A549 (cell line): ENCODE results near the gene IQCE. TPM values are rescaled to one million over a fixed set of nuclear protein-coding genes. Genes with fewer than 3 reads are reported as not detected.
A peak's percentile ranks its signal among the peaks of the same experiment; 100 is the strongest.

Source experiments
- ATAC-seq, 2 experiments: fragments of 200-7000 bp in 1 of 2; fragments of >200 bp in 1 of 2; cut with Nextera tagmentation in 1 of 2; cut with Tn5 transposase in 1 of 2; 3 replicates each; pipeline versions ENCODE4 v1.8.0 to v1.9.1; 2018 to 2020; ENCODE audit warnings: mild to moderate bottlenecking in 1 of 2, moderate library complexity in 1 of 2
- CTCF ChIA-PET: fragments of 300-600 bp; sonication (Branson Sonifier 250); formaldehyde crosslinking; extraction: SDS; loops from one replicate; lab custom pipeline; 2021; ENCODE audit warnings: antibody characterized with exemption, inconsistent platforms; lab: Yijun Ruan, JAX
- POLR2A ChIA-PET: fragments of 350-600 bp; formaldehyde crosslinking; extraction: SDS; loops from one replicate; lab custom pipeline; 2021; ENCODE audit warnings: antibody characterized with exemption, inconsistent platforms; lab: Yijun Ruan, JAX
- DNase-seq, 2 experiments: peaks; one replicate each; pipeline versions ENCODE4 v3.0.0 to v3.0.0-alpha.2; 2011 to 2016; ENCODE audit warnings: low read depth in 1 of 2, low spot score in 1 of 2
- FAIRE-seq: peaks from 2 replicates; lab custom pipeline; 2011; peaks lifted over from hg19 to GRCh38; lab: Jason Lieb, UNC
- H3K27ac ChIP-seq, 2 experiments: fragments of >200 bp; sonication (Bioruptor Twin); formaldehyde crosslinking; 3 replicates each; pipeline ENCODE4 v1.5.1; 2016 to 2017
- H3K4me1 ChIP-seq: fragments of >200 bp; sonication (Bioruptor Twin); formaldehyde crosslinking; 3 replicates; pipeline ENCODE4 v1.6.1; 2016
- H3K4me2 ChIP-seq: fragments of >200 bp; sonication (Bioruptor Twin); formaldehyde crosslinking; 3 replicates; pipeline ENCODE4 v1.6.1; 2016
- H3K4me3 ChIP-seq: fragments of >200 bp; sonication (Bioruptor Twin); formaldehyde crosslinking; 3 replicates; pipeline ENCODE4 v1.5.1; 2016
- H3K9me3 ChIP-seq: fragments of >200 bp; sonication (Bioruptor Twin); formaldehyde crosslinking; 3 replicates; pipeline ENCODE4 v1.6.1; 2016
- CBX2 ChIP-seq: fragments of 200-600 bp; sonication (generic); IDR thresholded peaks from 2 replicates; pipeline ENCODE4 v1.6.1; 2016; ENCODE audit warnings: low read depth, mild to moderate bottlenecking, borderline replicate concordance
- EP300 ChIP-seq, 2 experiments: fragments of >200 bp; sonication (Bioruptor Twin); formaldehyde crosslinking; IDR thresholded peaks; 2 replicates in 1 of 2; 3 replicates in 1 of 2; pipeline ENCODE4 v1.6.1; 2016 to 2017
- HEYL ChIP-seq: fragments of 250-450 bp; sonication (Bioruptor Pico); IDR thresholded peaks from 2 replicates; pipeline ENCODE4 v1.8.0; 2021; ENCODE audit warnings: mild to moderate bottlenecking, moderate library complexity
- HOXB5 ChIP-seq: fragments of 250-450 bp; sonication (Bioruptor Pico); IDR thresholded peaks from 2 replicates; pipeline ENCODE4 v1.5.0; 2020; ENCODE audit warnings: mild to moderate bottlenecking, moderate library complexity
- JUN ChIP-seq, 2 experiments: fragments of >200 bp; sonication (Bioruptor Twin); formaldehyde crosslinking; IDR thresholded peaks; 2 replicates in 1 of 2; 3 replicates in 1 of 2; pipeline ENCODE4 v1.6.1; 2016 to 2017
- JUNB ChIP-seq: fragments of >200 bp; sonication (Bioruptor Twin); formaldehyde crosslinking; IDR thresholded peaks from 2 replicates; pipeline ENCODE4 v1.6.1; 2016
- KDM1A ChIP-seq: fragments of 200-600 bp; sonication (generic); IDR thresholded peaks from 2 replicates; pipeline ENCODE4 v1.6.1; 2016; ENCODE audit warnings: low read depth, mild to moderate bottlenecking
- NPAS2 ChIP-seq: fragments of 250-450 bp; sonication (Bioruptor Pico); IDR thresholded peaks from 2 replicates; pipeline ENCODE4 v1.8.0; 2022; ENCODE audit warnings: mild to moderate bottlenecking, moderate library complexity, borderline replicate concordance
- POLR2A ChIP-seq: IDR thresholded peaks from 2 replicates; pipeline ENCODE4 v1.6.1; 2012; ENCODE audit warnings: mild to moderate bottlenecking, low read length
- POLR2AphosphoS2 ChIP-seq: conservative IDR thresholded peaks from 2 replicates; pipeline ENCODE4 v1.6.1; 2012; ENCODE audit warnings: low read length, improper control_type of control experiment, inconsistent platforms
- RCOR1 ChIP-seq: fragments of 150-350 bp; IDR thresholded peaks from 2 replicates; pipeline ENCODE4 v1.6.1; 2014; ENCODE audit warnings: antibody characterized with exemption, low read length, low read depth
- REST ChIP-seq: fragments of 200-600 bp; sonication (generic); IDR thresholded peaks from 2 replicates; pipeline ENCODE4 v1.6.1; 2016; ENCODE audit warnings: antibody characterized with exemption, mild to moderate bottlenecking, moderate library complexity
- RFX5 ChIP-seq: fragments of 450-650 bp; IDR thresholded peaks from 2 replicates; pipeline ENCODE4 v1.7.1; 2014; ENCODE audit warnings: antibody characterized with exemption, mild to moderate bottlenecking, moderate library complexity
- SREBF2 ChIP-seq: fragments of 450-650 bp; IDR thresholded peaks from 2 replicates; pipeline ENCODE4 v1.6.1; 2014; ENCODE audit warnings: mild to moderate bottlenecking, moderate library complexity
- TP53 ChIP-seq: fragments of 250-450 bp; sonication (Bioruptor Pico); IDR thresholded peaks from 2 replicates; pipeline ENCODE4 v1.5.0; 2021; ENCODE audit warnings: mild to moderate bottlenecking, moderate library complexity
- ZNF302 ChIP-seq: fragments of 250-450 bp; sonication (Bioruptor Pico); IDR thresholded peaks from 2 replicates; pipeline ENCODE4 v1.9.0; 2021; ENCODE audit warnings: inconsistent platforms, mild to moderate bottlenecking, moderate library complexity
- WGBS: methylation state at CpG from one replicate; pipeline ENCODE4 v1.1.6; 2017; ENCODE audit errors: missing lambda C conversion rate; 5-methylcytosine and 5-hydroxymethylcytosine counted together
- polyA plus RNA-seq, 4 experiments: library from polyadenylated mRNA; depleted of rRNA in 3 of 4; stranded (reverse); fragments of >200 nt; fragmentation: RNase III in 1 of 4; extraction: RNeasy Plus Mini Kit Qiagen cat#74134 plus additional on column Dnase treatment in 1 of 4; gene quantifications; 2 replicates in 3 of 4; 3 replicates in 1 of 4; pipeline ENCODE4 v1.2.3, GENCODE V29; 2011 to 2017

Gene IQCE
- polyA plus RNA-seq, 2 of the 4 experiments (the other 2 are of a cell fraction) = 10.6 to 13.0 TPM

- DNase-seq (no peak), FAIRE-seq (no peak), ATAC-seq (no peak)
- 83% methylated on average over 21 of the region's 22 CpGs for WGBS
- ChIA-PET POLR2A (no interaction called here), CTCF (interaction anchor here (0.6 to 2.3 kb wide), 4 partner anchors 35 to 185 kb away, joined by 4 to 10 read pairs (median 4); no protein-coding TSS in a partner anchor)
- Histone ChIP-seq H3K4me3 (no peak overlapping the region), H3K27ac (no peak overlapping the region), H3K9me3 (no peaks in the 10 kb centered on the region), H3K4me1 (peaks cover 32% of the 10 kb centered on the region), H3K4me2 (no peak overlapping the region)
- TF ChIP-seq KDM1A = peak; percentile 77; the same call in 1 of the 2 replicates
- no peak for TF ChIP-seq JUNB
These were observed 77.3 kb downstream of the IQCE start for GRCh38 chr7:2635810-2636701.

GRCh38 chr7:2637066-2637471 is 78.3 kb downstream of the IQCE start:
- DNase-seq (no peak), ATAC-seq (no peak), FAIRE-seq (no peak)
- no peaks in the 10 kb centered on the region for H3K9me3 ChIP-seq
- peaks cover 43% of the 10 kb centered on the region for H3K4me1 ChIP-seq
- 79% methylated on average over 13 of the region's 17 CpGs for WGBS
- CTCF ChIA-PET = interaction anchor here (0.8 to 2.3 kb wide), 3 partner anchors 34 to 186 kb away, joined by 4 to 10 read pairs (median 4); no protein-coding TSS in a partner anchor
- H3K4me2 ChIP-seq = no peak overlapping the region
- POLR2A ChIA-PET = no interaction called here
- no peak overlapping the region for H3K4me3 ChIP-seq
- no peak for TF ChIP-seq HOXB5
- no peak for TF ChIP-seq EP300 (IDR thresholded peaks at IDR 0.05)
- TF ChIP-seq TP53 (CRISPR knock-in tag) = no peak
- no peak for TF ChIP-seq POLR2A
- TF ChIP-seq JUN (IDR thresholded peaks at IDR 0.05) = no peak
- no peak for TF ChIP-seq REST
- no peak for TF ChIP-seq CBX2
- no peak overlapping the region for H3K27ac ChIP-seq

- H3K4me1 ChIP-seq = peaks cover 43% of the 10 kb centered on the region
- H3K27ac ChIP-seq = 0 out of 6 replicates have a peak overlapping the region, but pooled peaks of 1 of the 2 experiments have one; percentile 15
- H3K4me3 ChIP-seq = no peak overlapping the region
- WGBS = 83% methylated on average over 13 of the region's 23 CpGs
- CTCF ChIA-PET = interaction anchor here (1.5 kb wide), 1 partner anchor 34 kb away, joined by 4 read pairs; no protein-coding TSS in a partner anchor
- ATAC-seq = no peak
- TF ChIP-seq RCOR1 (no peak), HEYL (CRISPR knock-in tag) (no peak), NPAS2 (no peak), POLR2AphosphoS2 (no peak), ZNF302 (CRISPR knock-in tag) (no peak), RFX5 (no peak), SREBF2 (no peak)
- TF ChIP-seq, all 56 proteins: peak for 0
- no peak for FAIRE-seq
- POLR2A ChIA-PET = interaction anchor here (0.5 kb wide), 1 partner anchor 193 kb away, joined by 3 read pairs; no protein-coding TSS in a partner anchor
- DNase-seq = no peak
- Histone ChIP-seq H3K4me2 (no peak overlapping the region), H3K9me3 (no peaks in the 10 kb centered on the region)
These were observed 78.9 kb downstream of the IQCE start for GRCh38 chr7:2637505-2638223.
